GM12878 (cell line): ENCODE measurements around the gene FAM53B. TPM values are rescaled to one million over a fixed set of nuclear protein-coding genes. Genes with fewer than 3 reads are reported as not detected.
A peak's percentile ranks its signal among the peaks of the same experiment; 100 is the strongest.

ENCODE experiments used
- ATAC-seq: fragments of 200-7000 bp; cut with Tn5 transposase; 3 replicates; pipeline ENCODE4 v1.9.1; 2020; ENCODE audit warnings: mild to moderate bottlenecking, moderate library complexity
- Bru-seq: library from RNA; stranded (reverse); fragments of 400-500 nt; gene quantifications from one replicate; lab custom pipeline; 2021; lab: Mats Ljungman, UMichigan
- BruChase-seq, 2 experiments: library from RNA; stranded (reverse); fragments of 400-500 nt; gene quantifications; one replicate each; lab custom pipeline; 2021; lab: Mats Ljungman, UMichigan
- BruUV-seq: library from RNA; stranded (reverse); fragments of 400-500 nt; replicated peaks from 2 replicates; lab custom pipeline; 2021; lab: Mats Ljungman, UMichigan
- CTCF ChIA-PET: fragments of 300-600 bp; sonication (Branson Sonifier 250); formaldehyde crosslinking; extraction: SDS; loops from one replicate; lab custom pipeline; 2021; ENCODE audit warnings: inconsistent platforms; lab: Yijun Ruan, JAX
- POLR2A ChIA-PET: fragments of 350-600 bp; formaldehyde crosslinking; extraction: SDS; loops from one replicate; lab custom pipeline; 2021; ENCODE audit warnings: inconsistent platforms; lab: Charles Lee
- RAD21 ChIA-PET: fragments of 300-600 bp; sonication (Branson Sonifier 250); formaldehyde crosslinking; loops from one replicate; lab custom pipeline; 2023; ENCODE audit warnings: antibody characterized with exemption; ENCODE audit not compliant: unreplicated experiment; lab: Charles Lee
- SMC1A ChIA-PET: fragments of 300-600 bp; sonication (Branson Sonifier 250); formaldehyde crosslinking; loops from one replicate; lab custom pipeline; 2023; ENCODE audit not compliant: unreplicated experiment, uncharacterized antibody; lab: Charles Lee
- DNase-seq: peaks from one replicate; pipeline ENCODE4 v3.0.0-alpha.2; 2011; ENCODE audit warnings: low read depth, low spot score
- FAIRE-seq: peaks from 3 replicates; lab custom pipeline; 2011; peaks lifted over from hg19 to GRCh38; lab: Jason Lieb, UNC
- H2AFZ ChIP-seq: 2 replicates; pipeline ENCODE4 v1.6.0; 2011; ENCODE audit warnings: low read depth, low read length, control low read depth; ENCODE audit not compliant: control insufficient read depth
- H3K27ac ChIP-seq: 2 replicates; pipeline ENCODE4 v1.5.1; 2011; ENCODE audit warnings: control low read depth; ENCODE audit not compliant: control insufficient read depth, insufficient read depth
- H3K27me3 ChIP-seq, 2 experiments: replicated peaks in 1 of 2; 2 replicates each; pipeline versions ENCODE4 v1.6.0 to v1.6.1; 2011; ENCODE audit warnings: low read length in 1 of 2; ENCODE audit not compliant: control insufficient read depth in 2 of 2, insufficient read depth in 2 of 2
- H3K36me3 ChIP-seq, 2 experiments: 2 replicates each; pipeline ENCODE4 v1.5.1; 2011; ENCODE audit warnings: low read length in 1 of 2; ENCODE audit not compliant: control insufficient read depth in 2 of 2, insufficient read depth in 2 of 2
- H3K4me1 ChIP-seq: 2 replicates; pipeline ENCODE4 v1.6.1; 2011; ENCODE audit warnings: mild to moderate bottlenecking, low read length, moderate library complexity, mixed read lengths; ENCODE audit not compliant: control insufficient read depth, insufficient read depth
- H3K4me2 ChIP-seq: 2 replicates; pipeline ENCODE4 v1.6.0; 2011; ENCODE audit warnings: control low read depth; ENCODE audit not compliant: control insufficient read depth, insufficient read depth
- H3K4me3 ChIP-seq: fragments of 200-600 bp; sonication (generic); 2 replicates; pipeline ENCODE4 v1.5.1; 2016
- H3K79me2 ChIP-seq: 2 replicates; pipeline ENCODE4 v1.6.0; 2011; ENCODE audit warnings: low read length; ENCODE audit not compliant: control insufficient read depth, insufficient read depth
- H3K9ac ChIP-seq: 2 replicates; pipeline ENCODE4 v1.8.0; 2011; ENCODE audit warnings: low read length, control low read depth, mixed read lengths; ENCODE audit not compliant: control insufficient read depth, insufficient read depth
- H3K9me3 ChIP-seq: replicated peaks from 3 replicates; pipeline ENCODE4 v1.5.1; 2011; ENCODE audit warnings: mild to moderate bottlenecking, low read length; ENCODE audit not compliant: control insufficient read depth, insufficient read depth
- H4K20me1 ChIP-seq: 2 replicates; pipeline ENCODE4 v1.6.0; 2011; ENCODE audit not compliant: control insufficient read depth, insufficient read depth
- ASH2L ChIP-seq: fragments of 300-600, 200-600 bp; sonication (generic); IDR thresholded peaks from 2 replicates; pipeline ENCODE4 v1.6.1; 2017; ENCODE audit warnings: low read depth, mild to moderate bottlenecking, borderline replicate concordance
- BACH1 ChIP-seq: fragments of 450-650 bp; IDR thresholded peaks from 2 replicates; pipeline ENCODE4 v1.6.1; 2017; ENCODE audit warnings: mild to moderate bottlenecking, borderline replicate concordance
- BCL3 ChIP-seq: IDR thresholded peaks from 2 replicates; pipeline ENCODE4 v1.6.1; 2011; ENCODE audit warnings: borderline replicate concordance, low read depth, mild to moderate bottlenecking, moderate library complexity, low read length; ENCODE audit not compliant: insufficient read depth, poor library complexity, severe bottlenecking
- BHLHE40 ChIP-seq, 2 experiments: fragments of 450-650 bp in 1 of 2; IDR thresholded peaks; 2 replicates each; pipeline ENCODE4 v1.6.1; 2011 to 2017; ENCODE audit warnings: low read depth in 2 of 2, borderline replicate concordance in 1 of 2, improper control_type of control experiment in 1 of 2, low read length in 1 of 2, mild to moderate bottlenecking in 1 of 2
- CTCF ChIP-seq, 3 experiments: IDR thresholded peaks in 2 of 3; conservative IDR thresholded peaks in 1 of 3; 2 replicates each; pipeline ENCODE4 v1.5.1; 2011; ENCODE audit warnings: low read depth in 3 of 3, low read length in 3 of 3, mild to moderate bottlenecking in 3 of 3, control low read depth in 2 of 3, moderate library complexity in 2 of 3, inconsistent platforms in 1 of 3, mixed read lengths in 1 of 3; ENCODE audit not compliant: control insufficient read depth in 2 of 3, insufficient read depth in 1 of 3; ENCODE audit errors: extremely low read depth in 1 of 3
- IKZF1 ChIP-seq: fragments of 450-650 bp; conservative IDR thresholded peaks from 2 replicates; pipeline ENCODE4 v1.6.1; 2017; ENCODE audit warnings: antibody characterized with exemption, mild to moderate bottlenecking
- NR2F1 ChIP-seq: fragments of 450-650 bp; conservative IDR thresholded peaks from 2 replicates; pipeline ENCODE4 v1.6.1; 2017; ENCODE audit warnings: mild to moderate bottlenecking
- PBX3 ChIP-seq: IDR thresholded peaks from 2 replicates; pipeline ENCODE4 v1.6.1; 2011; ENCODE audit warnings: mild to moderate bottlenecking, low read depth, low read length, moderate library complexity; ENCODE audit not compliant: insufficient replicate concordance
- SMARCA5 ChIP-seq: fragments of 450-650 bp; IDR thresholded peaks from 2 replicates; pipeline ENCODE4 v1.6.1; 2017; ENCODE audit warnings: mild to moderate bottlenecking
- TAF1 ChIP-seq: IDR thresholded peaks from 2 replicates; pipeline ENCODE4 v1.6.1; 2011; ENCODE audit warnings: mild to moderate bottlenecking, low read depth, low read length, borderline replicate concordance
- TCF12 ChIP-seq: IDR thresholded peaks from 2 replicates; pipeline ENCODE4 v1.6.1; 2011; ENCODE audit warnings: low read depth, mild to moderate bottlenecking, low read length
- YY1 ChIP-seq: IDR thresholded peaks from 2 replicates; pipeline ENCODE4 v1.6.1; 2011; ENCODE audit warnings: low read depth, mild to moderate bottlenecking, low read length
- WGBS: methylation state at CpG from one replicate; pipeline ENCODE4 v1.1.6; 2016; ENCODE audit warnings: low lambda C conversion rate; ENCODE audit not compliant: insufficient replicate concordance, insufficient coverage; ENCODE audit errors: missing lambda C conversion rate; 5-methylcytosine and 5-hydroxymethylcytosine counted together
- in situ Hi-C: fragments of 300-500 bp; cut with MboI; formaldehyde crosslinking; loops from 9 replicates; pipeline ENCODE4 v1.14.3; 2018; ENCODE audit warnings: mixed read lengths
- intact Hi-C: fragments of 100-400 bp; cut with micrococcal nuclease; formaldehyde crosslinking; loops from one replicate; pipeline ENCODE4 v1.14.2; 2022; ENCODE audit not compliant: unreplicated experiment
- long read RNA-seq, 2 experiments: library from polyadenylated mRNA; unstranded; transcript quantifications; one replicate each; pipeline ENCODE4 v2.0.0, GENCODE V29; 2019 to 2020
- polyA minus RNA-seq, 3 experiments: library from RNA; depleted of rRNA, polyadenylated mRNA; stranded (reverse); fragments of >200 nt; gene quantifications; 2 replicates each; pipeline ENCODE4 v1.2.3, GENCODE V29; 2011
- polyA plus RNA-seq, 11 experiments: library from polyadenylated mRNA; depleted of rRNA in 4 of 11; unstranded in 6 of 11; stranded (reverse) in 5 of 11; fragments of >200 nt; fragmentation: Nextera tagmentation in 4 of 11; fragmentation: Illumina TruSeq in 1 of 11; extraction: Ambion mirVana in 4 of 11; extraction: Trizol in 1 of 11; gene quantifications; 1 replicate in 1 of 11; 2 replicates in 10 of 11; pipeline versions ENCODE4 v1.2.1 to v1.2.3, GENCODE V29; 2011 to 2016; ENCODE audit warnings: inconsistent platforms in 2 of 11, missing spikeins in 2 of 11, low read depth in 1 of 11
- total RNA-seq, 4 experiments: library from RNA; depleted of rRNA in 3 of 4; stranded (reverse); fragments of >200 nt in 3 of 4; fragmentation: Illumina TruSeq in 1 of 4; extraction: Trizol in 1 of 4; gene quantifications; 2 replicates each; pipeline versions ENCODE4 v1.2.1 to v1.2.3, GENCODE V29; 2013 to 2021

The FAM53B gene
- total RNA-seq (2013; cell fraction: nucleolus; rRNA removed): 50.5 and 56.5 TPM in 2 replicates
- total RNA-seq (2014; rRNA removed) (20.6 and 26.3 TPM in 2 replicates), total RNA-seq (2014; rRNA removed; fragmentation: Illumina TruSeq; extraction: Trizol) (9.8 and 12.2 TPM in 2 replicates), total RNA-seq (2021) (25.2 and 26.1 TPM in 2 replicates), polyA plus RNA-seq (2011; rRNA removed) (6.3 and 8.6 TPM in 2 replicates), polyA plus RNA-seq (2014; fragmentation: Illumina TruSeq; extraction: Trizol) (2.7 and 6.5 TPM in 2 replicates), polyA plus RNA-seq (2014; fragmentation: Nextera tagmentation; extraction: Ambion mirVana) (under 1 TPM; 0.05 to 0.16 TPM), polyA plus RNA-seq (2014; rRNA removed) (14.8 and 15.6 TPM in 2 replicates), polyA plus RNA-seq (2016; fragmentation: Nextera tagmentation; extraction: Ambion mirVana) (1 to 10 TPM; 4.9 to 7.7 TPM), polyA minus RNA-seq (2011; rRNA and poly(A)+ RNA removed) (15.6 and 28.6 TPM in 2 replicates), Bru-seq, nascent RNA (percentile 68 among the genes with signal in this experiment), BruChase-seq, experiment 1, labeled RNA remaining after a 6-hour chase (percentile 90 among the genes with signal in this experiment), BruChase-seq, experiment 2, labeled RNA remaining after a 2-hour chase (percentile 91 among the genes with signal in this experiment)
- polyA plus RNA-seq (2011; ENCODE audit: low read depth): 3.7 TPM
- 10.5 and 14.4 TPM in 2 replicates for polyA plus RNA-seq (2011; cell fraction: cytosol; rRNA removed)
- 14.4 and 19.5 TPM in 2 replicates for polyA plus RNA-seq (2011; cell fraction: nucleus; rRNA removed)
- polyA plus RNA-seq (2012): 7.8 and 8.4 TPM in 2 replicates
- 13.3 and 14.2 TPM in 2 replicates for polyA minus RNA-seq (2011; cell fraction: cytosol; rRNA and poly(A)+ RNA removed)
- polyA minus RNA-seq (2011; cell fraction: nucleus; rRNA and poly(A)+ RNA removed): 11.6 and 25.5 TPM in 2 replicates
- long read RNA-seq, experiment 1, partial matches to known transcripts: 0 of 5 reads
- long read RNA-seq, experiment 1, other reads (novel, unspliced or antisense): 5 of 5 reads
- long read RNA-seq, experiment 2: 0 reads

- Histone ChIP-seq H3K4me2 (peak within 1 kb of the TSS; percentile 68), H3K4me3 (peak within 1 kb of the TSS; percentile 84), H3K4me1 (peaks cover 28% of the 10 kb centered on the region), H3K36me3 (no peaks in the 10 kb centered on the region; a peak in 1 of 4 replicates), H3K9ac (peak within 1 kb of the TSS; percentile 71), H3K27ac (peak within 1 kb of the TSS; percentile 59), H2AFZ (peak within 1 kb of the TSS; percentile 57), H3K27me3 (no peaks in the 10 kb centered on the region), H3K9me3 (no peaks in the 10 kb centered on the region), H3K79me2 (peaks cover 31% of the 10 kb centered on the region), H4K20me1 (no peaks in the 10 kb centered on the region)
- intact Hi-C loops: loop anchor here (5.0 to 10.0 kb wide), 5 partner anchors 83 to 750 kb away; no protein-coding TSS in a partner anchor
- in situ Hi-C loops: loop anchor here (5.0 kb wide), 1 partner anchor 207 kb away; no protein-coding TSS in a partner anchor
- no peak for FAIRE-seq
- ATAC-seq: peak; percentile 49
- RAD21 ChIA-PET: interaction anchor here (0.9 to 3.3 kb wide), 8 partner anchors 10 to 214 kb away, joined by 3 to 19 read pairs (median 8); no protein-coding TSS in a partner anchor
- no TSS peak for BruUV-seq
- DNase-seq: no peak
- CTCF ChIA-PET: interaction anchor here (0.6 to 6.9 kb wide), 16 partner anchors 10 to 210 kb away, joined by 3 to 149 read pairs (median 5); partner anchors contain the start of gene ABRAXAS2
- SMC1A ChIA-PET: interaction anchor here (0.9 to 3.1 kb wide), 10 partner anchors 11 to 206 kb away, joined by 3 to 13 read pairs (median 4); no protein-coding TSS in a partner anchor
- whole genome bisulfite sequencing: 2% methylated on average over 52 of the region's 100 CpGs
- POLR2A ChIA-PET: interaction anchor here (0.5 kb wide), 1 partner anchor 52 kb away, joined by 5 read pairs; no protein-coding TSS in a partner anchor
- TF ChIP-seq SMARCA5: peak; percentile 59; the same call in 1 of the 2 replicates
- peak; percentile 45 for TF ChIP-seq YY1
- peak; percentile 72 for TF ChIP-seq IKZF1
- no peak for TF ChIP-seq PBX3
- peak; percentile 76; the same call in 1 of the 2 replicates for TF ChIP-seq ASH2L
- TF ChIP-seq NR2F1: peak; percentile 50
- TF ChIP-seq BACH1: peak; percentile 78
- TF ChIP-seq BCL3: peak; percentile 45
- peak; percentile 60 to 91; a peak in 3 of 4 replicates for TF ChIP-seq BHLHE40 (IDR thresholded peaks at IDR 0.05; ENCODE audit: borderline replicate concordance in 1 of 2, low read depth in 2 of 2, low read length in 1 of 2)
- no peak for TF ChIP-seq TAF1
- 0 out of 2 replicates have a peak, but pooled peaks have one; percentile 15 for TF ChIP-seq TCF12
- peak in 1 of 3 experiments; percentile 5; a peak in 1 of 6 replicates for TF ChIP-seq CTCF (IDR thresholded peaks at IDR 0.05 in 2 of 3, conservative IDR thresholded peaks at IDR 0.05 in 1 of 3; ENCODE audit: control insufficient read depth in 2 of 3, extremely low read depth in 1 of 3, insufficient read depth in 1 of 3, low read depth in 3 of 3, low read length in 3 of 3)
Measured at GRCh38 chr10:124744102-124745050, at the start of gene FAM53B. FAM53B (minus strand) TSS chr10:124744378; CDS start chr10:124706713, 37,665 bp downstream.
